Mesenchymal stem cell (in vitro differentiated cells and primary cell): ENCODE data around the gene TEK.

Source experiments
- DNase-seq: peaks from one replicate; pipeline ENCODE4 v3.0.0-alpha.2; 2013
- H2AFZ ChIP-seq: one replicate; pipeline ENCODE4 v1.6.1; 2013; ENCODE audit warnings: low read depth, mild to moderate bottlenecking, control low read depth, inconsistent platforms, low read length, moderate library complexity
- H2AK5ac ChIP-seq: 2 replicates; pipeline ENCODE4 v1.6.1; 2013; ENCODE audit warnings: low read length, moderate library complexity, mild to moderate bottlenecking, inconsistent platforms; ENCODE audit not compliant: severe bottlenecking
- H2BK120ac ChIP-seq: one replicate; pipeline ENCODE4 v1.6.1; 2013; ENCODE audit warnings: low read depth, mild to moderate bottlenecking, inconsistent platforms, low read length, moderate library complexity
- H2BK12ac ChIP-seq, 2 experiments: one replicate each; pipeline ENCODE4 v1.6.1; 2013; ENCODE audit warnings: inconsistent platforms in 2 of 2, low read length in 2 of 2, mild to moderate bottlenecking in 2 of 2, moderate library complexity in 2 of 2, control low read depth in 1 of 2
- H2BK15ac ChIP-seq: one replicate; pipeline ENCODE4 v1.6.1; 2013; ENCODE audit warnings: mild to moderate bottlenecking, low read depth, inconsistent platforms; ENCODE audit not compliant: poor library complexity, severe bottlenecking
- H2BK5ac ChIP-seq: 2 replicates; pipeline ENCODE4 v1.6.1; 2013; ENCODE audit warnings: low read depth, mild to moderate bottlenecking, low read length, control low read depth, inconsistent platforms; ENCODE audit not compliant: poor library complexity, severe bottlenecking
- H3K14ac ChIP-seq, 2 experiments: one replicate each; pipeline ENCODE4 v1.6.1; 2013; ENCODE audit warnings: inconsistent platforms in 2 of 2, low read length in 2 of 2, control low read depth in 1 of 2, mild to moderate bottlenecking in 1 of 2, moderate library complexity in 1 of 2
- H3K18ac ChIP-seq, 2 experiments: one replicate each; pipeline ENCODE4 v1.6.1; 2013; ENCODE audit warnings: inconsistent platforms in 2 of 2, low read length in 2 of 2, control low read depth in 1 of 2, low read depth in 1 of 2, mild to moderate bottlenecking in 1 of 2
- H3K23ac ChIP-seq, 2 experiments: one replicate each; pipeline ENCODE4 v1.6.1; 2013; ENCODE audit warnings: inconsistent platforms in 2 of 2, low read length in 2 of 2, mild to moderate bottlenecking in 2 of 2, moderate library complexity in 2 of 2, control low read depth in 1 of 2
- H3K27ac ChIP-seq: 2 replicates; pipeline ENCODE4 v1.5.1; 2013; ENCODE audit warnings: mild to moderate bottlenecking, moderate library complexity, low read length, control low read depth, inconsistent platforms; ENCODE audit not compliant: poor library complexity, severe bottlenecking
- H3K27me3 ChIP-seq, 2 experiments: 2 replicates each; pipeline versions ENCODE4 v1.6.1 to v1.7.0; 2013; ENCODE audit warnings: low read length in 2 of 2, mild to moderate bottlenecking in 2 of 2, moderate library complexity in 2 of 2, control low read depth in 1 of 2, inconsistent platforms in 1 of 2; ENCODE audit not compliant: control insufficient read depth in 1 of 2, insufficient read depth in 1 of 2
- H3K36me3 ChIP-seq, 2 experiments: 2 replicates each; pipeline versions ENCODE4 v1.6.1 to v1.7.0; 2013; ENCODE audit warnings: low read length in 2 of 2, control low read depth in 1 of 2, inconsistent platforms in 1 of 2, low read depth in 1 of 2, mild to moderate bottlenecking in 1 of 2; ENCODE audit not compliant: insufficient read depth in 2 of 2, control insufficient read depth in 1 of 2
- H3K4ac ChIP-seq, 2 experiments: one replicate each; pipeline ENCODE4 v1.6.1; 2013; ENCODE audit warnings: inconsistent platforms in 2 of 2, low read length in 2 of 2, mild to moderate bottlenecking in 2 of 2, moderate library complexity in 2 of 2, control low read depth in 1 of 2, low read depth in 1 of 2
- H3K4me1 ChIP-seq: 2 replicates; pipeline ENCODE4 v1.6.1; 2013; ENCODE audit warnings: low read depth, low read length, control low read depth; ENCODE audit not compliant: control insufficient read depth, insufficient read depth
- H3K4me2 ChIP-seq: 2 replicates; pipeline ENCODE4 v1.6.1; 2013; ENCODE audit warnings: low read length, mild to moderate bottlenecking, inconsistent platforms; ENCODE audit not compliant: poor library complexity, severe bottlenecking
- H3K4me3 ChIP-seq, 2 experiments: 2 replicates each; pipeline versions ENCODE4 v1.5.1 to v1.7.0; 2013; ENCODE audit warnings: low read length in 2 of 2, mild to moderate bottlenecking in 2 of 2, control low read depth in 1 of 2, low read depth in 1 of 2; ENCODE audit not compliant: insufficient read depth in 1 of 2
- H3K79me1 ChIP-seq: replicated peaks from 2 replicates; pipeline ENCODE4 v1.6.1; 2013; ENCODE audit warnings: mild to moderate bottlenecking, control low read depth, low read length, inconsistent platforms; ENCODE audit not compliant: poor library complexity, severe bottlenecking
- H3K9ac ChIP-seq: 2 replicates; pipeline ENCODE4 v1.7.0; 2013; ENCODE audit warnings: mild to moderate bottlenecking, low read length, moderate library complexity
- H3K9me3 ChIP-seq: 2 replicates; pipeline ENCODE4 v1.7.0; 2013; ENCODE audit warnings: mild to moderate bottlenecking, low read length; ENCODE audit not compliant: control insufficient read depth
- H4K8ac ChIP-seq: one replicate; pipeline ENCODE4 v1.6.1; 2013; ENCODE audit warnings: inconsistent platforms, mild to moderate bottlenecking, low read length, moderate library complexity
- H4K91ac ChIP-seq: one replicate; pipeline ENCODE4 v1.6.1; 2013; ENCODE audit warnings: mild to moderate bottlenecking, low read length, inconsistent platforms
- WGBS: methylation state at CpG from one replicate; pipeline ENCODE4 v1.1.7; 2013; ENCODE audit warnings: mixed read lengths; 5-methylcytosine and 5-hydroxymethylcytosine counted together

The TEK gene

DNA sequence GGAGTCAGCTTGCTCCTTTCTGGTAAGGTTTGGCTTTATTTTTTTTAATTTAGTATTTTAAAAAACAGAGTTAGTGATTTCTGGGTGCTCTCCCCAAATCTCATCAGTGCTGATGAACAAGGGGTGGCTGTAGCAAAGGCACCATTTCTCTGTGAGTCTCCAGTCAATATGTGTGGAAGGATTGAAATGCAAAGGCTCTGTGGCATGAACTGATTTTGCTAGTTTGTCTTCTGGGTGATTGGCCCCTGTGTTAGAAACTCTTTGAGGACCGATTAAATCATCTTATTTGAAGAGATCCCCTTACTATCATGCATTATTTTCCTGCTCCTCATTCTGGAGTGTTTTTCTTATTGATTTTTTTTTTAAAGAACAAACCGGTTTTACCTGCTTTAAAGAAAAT lies 596 bp downstream of the TEK start:
- Histone ChIP-seq H3K23ac (no peak overlapping the region), H3K18ac (peak overlapping the region in 1 of 2 experiments; percentile 77), H3K9me3 (no peaks in the 10 kb centered on the region), H3K27me3 (no peaks in the 10 kb centered on the region), H3K4me3 (peak overlapping the region in 1 of 2 experiments; percentile 75), H4K91ac (no peak overlapping the region), H2BK15ac (no peak overlapping the region), H3K4me1 (no peaks in the 10 kb centered on the region), H3K9ac (peak overlapping the region; percentile 62), H3K4ac (peak overlapping the region in 1 of 2 experiments; percentile 81), H3K79me1 (no peaks in the 10 kb centered on the region), H2BK5ac (no peak overlapping the region), H2BK12ac (no peak overlapping the region), H3K4me2 (no peak overlapping the region), H2AFZ (no peak overlapping the region), H3K27ac (no peak overlapping the region), H3K36me3 (no peaks in the 10 kb centered on the region), H2BK120ac (peak overlapping the region; percentile 39), H3K14ac (no peak overlapping the region), H2AK5ac (no peak overlapping the region), H4K8ac (no peak overlapping the region)
- WGBS = no CpG with 5 or more reads among the region's 2 CpGs
- no peak for DNase-seq

DNA sequence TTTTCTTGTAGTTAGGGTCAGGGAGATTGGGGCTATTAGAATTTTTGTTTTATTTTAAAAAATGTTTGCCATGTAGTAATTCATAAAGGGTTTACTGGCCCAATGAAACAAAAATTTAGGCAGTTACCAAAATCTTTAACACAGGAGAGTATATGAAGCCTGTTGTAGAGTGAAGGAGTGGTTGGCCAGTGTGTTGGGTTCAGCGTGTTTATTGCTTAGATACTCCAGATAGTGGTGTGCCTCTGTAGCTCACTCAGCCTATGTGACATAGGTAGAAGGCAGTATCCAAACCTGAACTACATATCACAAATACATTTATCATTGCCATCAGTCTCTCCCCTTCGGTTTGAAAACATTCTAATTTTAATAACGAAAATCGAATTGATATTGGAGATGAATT lies 1.2 kb downstream of the TEK start:
- H3K27me3 ChIP-seq = no peaks in the 10 kb centered on the region
- H3K36me3 ChIP-seq = no peaks in the 10 kb centered on the region
- WGBS = no CpG with 5 or more reads among the region's 4 CpGs
- no peak overlapping the region for H2AK5ac ChIP-seq
- no peaks in the 10 kb centered on the region for H3K9me3 ChIP-seq
- H2BK15ac ChIP-seq = no peak overlapping the region
- H2BK120ac ChIP-seq = no peak overlapping the region
- no peak overlapping the region for H3K23ac ChIP-seq
- H3K79me1 ChIP-seq = no peaks in the 10 kb centered on the region
- DNase-seq = peak; percentile 47
- no peak overlapping the region for H3K27ac ChIP-seq
- H3K4ac ChIP-seq = no peak overlapping the region
- no peak overlapping the region for H4K91ac ChIP-seq
- no peak overlapping the region for H4K8ac ChIP-seq
- peak overlapping the region in 1 of 2 experiments; percentile 75 for H3K4me3 ChIP-seq
- H3K18ac ChIP-seq = peak overlapping the region in 1 of 2 experiments; percentile 75
- no peak overlapping the region for H3K4me2 ChIP-seq
- no peak overlapping the region for H2AFZ ChIP-seq
- H3K14ac ChIP-seq = no peak overlapping the region
- no peak overlapping the region for H2BK5ac ChIP-seq
- no peak overlapping the region for H2BK12ac ChIP-seq
- H3K4me1 ChIP-seq = no peaks in the 10 kb centered on the region
- H3K9ac ChIP-seq = no peak overlapping the region

DNA sequence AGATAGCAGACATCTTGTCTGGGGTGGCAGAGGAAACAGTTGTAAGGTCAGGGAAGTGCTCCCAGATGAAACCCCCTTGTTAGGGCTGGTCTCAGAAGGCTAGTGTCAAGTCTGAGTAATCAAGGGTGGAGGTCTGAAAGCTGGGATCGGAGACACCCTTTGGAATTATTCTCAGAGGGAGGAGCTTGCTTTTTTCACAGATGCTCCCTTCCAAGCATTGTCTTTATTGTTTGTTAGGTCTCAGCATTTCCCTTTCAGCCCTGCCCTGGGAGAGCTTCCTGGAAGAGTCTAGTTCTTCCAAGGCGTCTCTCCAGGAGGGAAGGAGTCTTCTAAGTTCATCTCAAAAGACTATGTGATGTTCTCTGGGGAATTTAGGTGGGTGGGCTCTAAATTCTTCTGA lies 3.2 kb downstream of the TEK start:
- Histone ChIP-seq H2AK5ac (no peak overlapping the region), H2BK5ac (no peak overlapping the region), H3K4me2 (no peak overlapping the region), H2BK12ac (no peak overlapping the region), H3K4me3 (no peak overlapping the region), H3K79me1 (no peaks in the 10 kb centered on the region), H4K8ac (peak overlapping the region; percentile 57), H3K27ac (no peak overlapping the region), H4K91ac (no peak overlapping the region), H3K14ac (peak overlapping the region in 1 of 2 experiments; percentile 9), H3K27me3 (no peaks in the 10 kb centered on the region), H3K4ac (peak overlapping the region in 1 of 2 experiments; percentile 51), H2BK120ac (no peak overlapping the region), H3K4me1 (no peaks in the 10 kb centered on the region), H3K23ac (no peak overlapping the region), H2AFZ (no peak overlapping the region), H3K18ac (peak overlapping the region; percentile 30 to 52), H3K9me3 (no peaks in the 10 kb centered on the region), H3K36me3 (no peaks in the 10 kb centered on the region), H2BK15ac (no peak overlapping the region), H3K9ac (no peak overlapping the region)
- 91% methylated on average over 1 of the region's 2 CpGs for WGBS
- no peak for DNase-seq

DNA sequence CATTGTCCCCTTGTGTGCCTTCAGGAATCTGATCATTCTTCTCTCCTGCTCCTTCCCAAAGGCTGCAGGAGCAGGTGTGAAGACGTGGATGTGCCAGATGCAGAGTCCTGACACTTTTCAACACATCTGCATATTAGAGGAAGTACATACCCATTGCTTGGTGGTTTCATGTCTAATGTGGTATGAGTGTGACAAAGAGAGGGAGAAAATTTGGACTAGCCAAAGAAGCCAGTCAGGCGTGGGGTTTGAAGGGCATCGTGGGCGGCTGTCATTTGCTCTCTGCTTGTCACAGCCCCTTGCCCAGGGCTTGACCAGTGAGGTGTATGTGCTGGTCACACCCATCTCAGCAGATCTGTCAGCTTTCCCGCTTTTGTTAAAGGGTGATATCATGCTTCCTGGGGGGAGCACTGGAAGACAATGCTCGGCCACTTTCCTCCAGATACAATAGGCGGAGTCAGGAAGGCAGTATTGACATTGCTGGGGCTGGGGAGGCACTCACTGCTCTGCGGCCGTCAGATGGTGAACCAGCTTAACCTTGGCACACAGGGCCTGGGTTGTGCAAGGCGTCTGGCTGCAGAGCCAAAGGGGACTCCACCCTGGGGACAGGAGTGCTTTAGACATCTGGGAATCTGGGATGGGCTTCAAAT lies 8.6 kb downstream of the TEK start:
- Histone ChIP-seq H3K4me3 (no peak overlapping the region), H2AK5ac (no peak overlapping the region), H2AFZ (no peak overlapping the region), H4K8ac (peak overlapping the region; percentile 87), H3K79me1 (no peaks in the 10 kb centered on the region), H3K14ac (no peak overlapping the region), H3K9me3 (no peaks in the 10 kb centered on the region), H2BK120ac (no peak overlapping the region), H2BK12ac (peak overlapping the region; percentile 4 to 33), H3K23ac (no peak overlapping the region), H3K18ac (peak overlapping the region in 1 of 2 experiments; percentile 3), H3K27me3 (peaks cover 0 to 4% of the 10 kb centered on the region in 2 experiments), H2BK5ac (no peak overlapping the region), H3K4ac (peak overlapping the region in 1 of 2 experiments; percentile 40), H3K4me2 (no peak overlapping the region), H3K9ac (no peak overlapping the region), H2BK15ac (peak overlapping the region; percentile 70), H3K27ac (no peak overlapping the region), H3K4me1 (no peaks in the 10 kb centered on the region), H4K91ac (peak overlapping the region; percentile 3), H3K36me3 (no peaks in the 10 kb centered on the region)
- WGBS = 87% methylated on average over 9 of the region's 10 CpGs
- DNase-seq = no peak
